Aorta (tissue), 5 donors: ENCODE results near the gene FSTL5. TPM values are rescaled to one million over a fixed set of nuclear protein-coding genes. Genes with fewer than 3 reads are reported as not detected.

Experiments used
- ATAC-seq: fragments of 200-7000 bp; cut with Tn5 transposase; one replicate; pipeline ENCODE4 v1.9.1; 2022; ENCODE audit warnings: moderate library complexity; ENCODE audit not compliant: low FRiP score
- DNase-seq, 2 donors: peaks; one replicate each; pipeline ENCODE4 v3.0.0-alpha.2; 2020
- H3K27ac ChIP-seq, 2 donors: one replicate each; pipeline ENCODE4 v1.5.1; 2013; ENCODE audit warnings: low read length in 2 of 2, mild to moderate bottlenecking in 2 of 2, moderate library complexity in 2 of 2, control low read depth in 1 of 2, inconsistent platforms in 1 of 2, low read depth in 1 of 2
- H3K27me3 ChIP-seq, 2 donors: one replicate each; pipeline ENCODE4 v1.6.1; 2013; ENCODE audit warnings: control low read depth in 1 of 2, low read length in 1 of 2, mild to moderate bottlenecking in 1 of 2, moderate library complexity in 1 of 2; ENCODE audit not compliant: insufficient read depth in 2 of 2, control insufficient read depth in 1 of 2
- H3K36me3 ChIP-seq, 2 donors: one replicate each; pipeline ENCODE4 v1.6.1; 2013; ENCODE audit warnings: control low read depth in 1 of 2, low read length in 1 of 2, mild to moderate bottlenecking in 1 of 2; ENCODE audit not compliant: insufficient read depth in 2 of 2, control insufficient read depth in 1 of 2
- H3K4me1 ChIP-seq, 2 donors: one replicate each; pipeline ENCODE4 v1.6.1; 2013; ENCODE audit warnings: low read length in 2 of 2, control low read depth in 1 of 2, mild to moderate bottlenecking in 1 of 2, moderate library complexity in 1 of 2; ENCODE audit not compliant: insufficient read depth in 2 of 2, control insufficient read depth in 1 of 2
- H3K4me3 ChIP-seq, 2 donors: one replicate each; pipeline ENCODE4 v1.5.1; 2013; ENCODE audit warnings: low read length in 2 of 2, control low read depth in 1 of 2, mild to moderate bottlenecking in 1 of 2
- H3K9me3 ChIP-seq: one replicate; pipeline ENCODE4 v1.6.1; 2013; ENCODE audit warnings: mild to moderate bottlenecking, low read length; ENCODE audit not compliant: control insufficient read depth
- WGBS, 2 donors: extraction: QIAGEN DNeasy Blood & Tissue Kit; methylation state at CpG; one replicate each; pipeline ENCODE4 v1.1.7; 2013; 5-methylcytosine and 5-hydroxymethylcytosine counted together
- intact Hi-C, 2 donors: fragments of 100-400 bp; cut with DNase I; formaldehyde crosslinking; loops; one replicate each; pipeline versions ENCODE4 v1.14.2 to v1.15.0; 2022
- polyA plus RNA-seq, 2 donors: library from polyadenylated mRNA; stranded (reverse); fragments of 200-250 nt; gene quantifications; one replicate each; pipeline ENCODE4 v1.2.3, GENCODE V29; 2013
- total RNA-seq, 2 donors: library from RNA; stranded (reverse); fragmentation: NEBNext Ultra II Directional; extraction: Animal tissue kit (Norgen Biotek cat#: 25700); gene quantifications; one replicate each; pipeline ENCODE4 v1.2.1, GENCODE V29; 2021
- donor health status: healthy with polysubstance abuse.
- donor health status: Bipolar disorder and iron deficiency.
- donor health status: DM: no; HTN: no; CAD: no.
- donor health status: DM: no; HTN: no; CAD: no.
- donor health status: DM: yes; HTN: yes; CAD: no.

The FSTL5 gene
- total and polyA plus RNA-seq, 4 donors = 0.45 TPM; not detected in 3

- no peaks in the 10 kb centered on the region for H3K27me3 ChIP-seq
- no peak overlapping the region for H3K4me3 ChIP-seq
- H3K36me3 ChIP-seq = no peaks in the 10 kb centered on the region
- ATAC-seq (no peak), DNase-seq (no peak)
- intact Hi-C loops = no loop called here
- no peaks in the 10 kb centered on the region for H3K4me1 ChIP-seq
- no peak overlapping the region for H3K27ac ChIP-seq
- WGBS, 2 donors = 93 to 95% methylated on average over 2 of the region's 2 CpGs
- H3K9me3 ChIP-seq = no peaks in the 10 kb centered on the region
Measured at GRCh38 chr4:162010362-162010761, 153.4 kb downstream of the FSTL5 start.

- WGBS, 2 donors = 86 to 87% methylated on average over 7 of the region's 7 CpGs
Measured at GRCh38 chr4:161992317-161992716, 171.5 kb downstream of the FSTL5 start.

GRCh38 chr4:161991811-161992210, 172.0 kb downstream of the FSTL5 start:
- H3K4me3 ChIP-seq = no peak overlapping the region
- H3K27me3 ChIP-seq = no peaks in the 10 kb centered on the region
- 68 to 80% methylated on average over 5 of the region's 5 CpGs for WGBS, 2 donors
- H3K27ac ChIP-seq = no peak overlapping the region
- H3K36me3 ChIP-seq = no peaks in the 10 kb centered on the region
- intact Hi-C loops = no loop called here
- ATAC-seq (no peak), DNase-seq (no peak)
- no peaks in the 10 kb centered on the region for H3K9me3 ChIP-seq
- no peaks in the 10 kb centered on the region for H3K4me1 ChIP-seq

More at GRCh38 chr4:161992317-161992716, 171.5 kb downstream of the FSTL5 start:
- H3K4me3 ChIP-seq = no peak overlapping the region
- no peaks in the 10 kb centered on the region for H3K27me3 ChIP-seq
- no peaks in the 10 kb centered on the region for H3K9me3 ChIP-seq
- intact Hi-C loops = no loop called here
- ATAC-seq (no peak), DNase-seq (no peak)
- H3K36me3 ChIP-seq = no peaks in the 10 kb centered on the region
- no peaks in the 10 kb centered on the region for H3K4me1 ChIP-seq
- H3K27ac ChIP-seq = no peak overlapping the region

GRCh38 chr4:161990721-161991120, 173.1 kb downstream of the FSTL5 start:
- intact Hi-C loops = no loop called here
- no peak for DNase-seq
- WGBS, 2 donors = 88 to 90% methylated on average over 2 of the region's 2 CpGs

GRCh38 chr4:161988946-161989345, 174.9 kb downstream of the FSTL5 start:
- DNase-seq = no peak
- H3K27me3 ChIP-seq = no peaks in the 10 kb centered on the region
- intact Hi-C loops = no loop called here
- no peak for ATAC-seq
- H3K4me3 ChIP-seq = no peak overlapping the region
- H3K4me1 ChIP-seq = no peaks in the 10 kb centered on the region
- no peak overlapping the region for H3K27ac ChIP-seq
- H3K9me3 ChIP-seq = no peaks in the 10 kb centered on the region
- no peaks in the 10 kb centered on the region for H3K36me3 ChIP-seq

More at GRCh38 chr4:161990721-161991120, 173.1 kb downstream of the FSTL5 start:
- no peaks in the 10 kb centered on the region for H3K27me3 ChIP-seq
- no peak overlapping the region for H3K27ac ChIP-seq
- no peaks in the 10 kb centered on the region for H3K9me3 ChIP-seq
- no peak for ATAC-seq
- no peaks in the 10 kb centered on the region for H3K4me1 ChIP-seq
- no peak overlapping the region for H3K4me3 ChIP-seq
- H3K36me3 ChIP-seq = no peaks in the 10 kb centered on the region

- intact Hi-C loops = no loop called here
- 72 to 76% methylated on average over 1 of the region's 1 CpG for WGBS, 2 donors
- no peak for ATAC-seq
- H3K4me1 ChIP-seq = no peaks in the 10 kb centered on the region
- H3K27me3 ChIP-seq = no peaks in the 10 kb centered on the region
- H3K27ac ChIP-seq = no peak overlapping the region
- DNase-seq = no peak
- no peak overlapping the region for H3K4me3 ChIP-seq
- no peaks in the 10 kb centered on the region for H3K36me3 ChIP-seq
- H3K9me3 ChIP-seq = no peaks in the 10 kb centered on the region
Measured at GRCh38 chr4:161987611-161988010, 176.2 kb downstream of the FSTL5 start.

- 57 to 67% methylated on average over 2 of the region's 2 CpGs for WGBS, 2 donors
- H3K9me3 ChIP-seq = no peaks in the 10 kb centered on the region
- no peak for DNase-seq
Measured at GRCh38 chr4:161952382-161952781, 211.4 kb downstream of the FSTL5 start.

GRCh38 chr4:161949946-161950725, 213.7 kb downstream of the FSTL5 start:
- DNase-seq (no peak), ATAC-seq (no peak)
- Histone ChIP-seq H3K27me3 (no peaks in the 10 kb centered on the region), H3K36me3 (no peaks in the 10 kb centered on the region), H3K9me3 (no peaks in the 10 kb centered on the region), H3K4me1 (no peaks in the 10 kb centered on the region), H3K27ac (no peak overlapping the region), H3K4me3 (no peak overlapping the region)
- WGBS, 2 donors = 85 to 88% methylated on average over 4 of the region's 4 CpGs
- intact Hi-C loops = no loop called here

More at GRCh38 chr4:161952382-161952781, 211.4 kb downstream of the FSTL5 start:
- H3K4me3 ChIP-seq = no peak overlapping the region
- no peak overlapping the region for H3K27ac ChIP-seq
- no peaks in the 10 kb centered on the region for H3K4me1 ChIP-seq
- intact Hi-C loops = no loop called here
- no peaks in the 10 kb centered on the region for H3K36me3 ChIP-seq
- H3K27me3 ChIP-seq = no peaks in the 10 kb centered on the region
- no peak for ATAC-seq

GRCh38 chr4:161948026-161948770, 215.6 kb downstream of the FSTL5 start:
- WGBS, 2 donors = 85 to 88% methylated on average over 6 of the region's 6 CpGs
- Histone ChIP-seq H3K4me3 (no peak overlapping the region), H3K4me1 (no peaks in the 10 kb centered on the region), H3K27ac (no peak overlapping the region), H3K36me3 (no peaks in the 10 kb centered on the region), H3K27me3 (no peaks in the 10 kb centered on the region), H3K9me3 (no peaks in the 10 kb centered on the region)
- DNase-seq (no peak), ATAC-seq (no peak)
- intact Hi-C loops = no loop called here
